Muscle layer of colon (tissue), 2 donors: ENCODE measurements around the gene MRPL23.
A peak's percentile ranks its signal among the peaks of the same experiment; 100 is the strongest.

ENCODE experiments used
- H3K27ac ChIP-seq: one replicate; pipeline ENCODE4 v1.7.0; 2013; ENCODE audit warnings: low read depth, mild to moderate bottlenecking, low read length, moderate library complexity
- H3K27me3 ChIP-seq, 2 donors: one replicate each; pipeline ENCODE4 v1.7.0; 2013; ENCODE audit warnings: low read length in 2 of 2, mild to moderate bottlenecking in 2 of 2; ENCODE audit not compliant: insufficient read depth in 2 of 2, control insufficient read depth in 1 of 2
- H3K36me3 ChIP-seq: one replicate; pipeline ENCODE4 v1.7.0; 2013; ENCODE audit warnings: mild to moderate bottlenecking, low read length; ENCODE audit not compliant: insufficient read depth
- H3K4me1 ChIP-seq: one replicate; pipeline ENCODE4 v1.7.0; 2013; ENCODE audit warnings: mild to moderate bottlenecking, low read length; ENCODE audit not compliant: insufficient read depth
- H3K4me3 ChIP-seq, 2 donors: one replicate each; pipeline ENCODE4 v1.7.0; 2013; ENCODE audit warnings: low read length in 2 of 2, low read depth in 1 of 2, mild to moderate bottlenecking in 1 of 2, moderate library complexity in 1 of 2
- H3K9ac ChIP-seq: one replicate; pipeline ENCODE4 v1.7.0; 2013; ENCODE audit warnings: low read length
- H3K9me3 ChIP-seq: one replicate; pipeline ENCODE4 v1.7.0; 2013; ENCODE audit warnings: mild to moderate bottlenecking, low read length
- donor health status: abdominal sarcoma.
- donor health status: Adenocarcinoma of cecum.

MRPL23 gene

GRCh38 chr11:1923201-1923956 lies 23.8 kb upstream of the MRPL23 start:
- Histone ChIP-seq H3K9me3 (no peaks in the 10 kb centered on the region), H3K36me3 (no peaks in the 10 kb centered on the region), H3K4me3 (no peak overlapping the region), H3K9ac (no peak overlapping the region), H3K4me1 (no peaks in the 10 kb centered on the region), H3K27me3 (no peaks in the 10 kb centered on the region), H3K27ac (no peak overlapping the region)

- no peak overlapping the region for H3K27ac ChIP-seq
These were observed 23.0 kb upstream of the MRPL23 start for GRCh38 chr11:1924181-1924580.

GRCh38 chr11:1924646-1925372 lies 22.3 kb upstream of the MRPL23 start:
- H3K9ac ChIP-seq = no peak overlapping the region
- H3K36me3 ChIP-seq = no peaks in the 10 kb centered on the region
- no peak overlapping the region for H3K27ac ChIP-seq
- H3K27me3 ChIP-seq = no peaks in the 10 kb centered on the region
- no peaks in the 10 kb centered on the region for H3K9me3 ChIP-seq
- H3K4me3 ChIP-seq = no peak overlapping the region
- no peaks in the 10 kb centered on the region for H3K4me1 ChIP-seq

More at GRCh38 chr11:1924181-1924580, 23.0 kb upstream of the MRPL23 start:
- Histone ChIP-seq H3K9ac (no peak overlapping the region), H3K4me3 (no peak overlapping the region), H3K27me3 (no peaks in the 10 kb centered on the region), H3K36me3 (no peaks in the 10 kb centered on the region), H3K4me1 (no peaks in the 10 kb centered on the region), H3K9me3 (no peaks in the 10 kb centered on the region)

- H3K4me1 ChIP-seq = no peaks in the 10 kb centered on the region
- no peaks in the 10 kb centered on the region for H3K27me3 ChIP-seq
- H3K9ac ChIP-seq = no peak overlapping the region
- H3K9me3 ChIP-seq = no peaks in the 10 kb centered on the region
- H3K27ac ChIP-seq = no peak overlapping the region
- H3K4me3 ChIP-seq = no peak overlapping the region
- no peaks in the 10 kb centered on the region for H3K36me3 ChIP-seq
These were observed 21.6 kb upstream of the MRPL23 start for GRCh38 chr11:1925373-1926155.

GRCh38 chr11:1926156-1927025 lies 20.7 kb upstream of the MRPL23 start:
- Histone ChIP-seq H3K9ac (no peak overlapping the region), H3K9me3 (no peaks in the 10 kb centered on the region), H3K27ac (peak overlapping the region; percentile 32), H3K4me3 (no peak overlapping the region), H3K27me3 (no peaks in the 10 kb centered on the region), H3K36me3 (no peaks in the 10 kb centered on the region), H3K4me1 (no peaks in the 10 kb centered on the region)

GRCh38 chr11:1927026-1927847 lies 19.9 kb upstream of the MRPL23 start:
- Histone ChIP-seq H3K27me3 (no peaks in the 10 kb centered on the region), H3K4me3 (no peak overlapping the region), H3K27ac (peak overlapping the region; percentile 32), H3K9me3 (no peaks in the 10 kb centered on the region), H3K36me3 (no peaks in the 10 kb centered on the region), H3K4me1 (no peaks in the 10 kb centered on the region), H3K9ac (no peak overlapping the region)

- Histone ChIP-seq H3K9ac (no peak overlapping the region), H3K36me3 (no peaks in the 10 kb centered on the region), H3K9me3 (no peaks in the 10 kb centered on the region), H3K4me3 (no peak overlapping the region), H3K27me3 (no peaks in the 10 kb centered on the region), H3K4me1 (no peaks in the 10 kb centered on the region), H3K27ac (no peak overlapping the region)
These were observed 19.2 kb upstream of the MRPL23 start for GRCh38 chr11:1927848-1928469.

- H3K36me3 ChIP-seq = no peaks in the 10 kb centered on the region
- no peaks in the 10 kb centered on the region for H3K9me3 ChIP-seq
- H3K9ac ChIP-seq = no peak overlapping the region
- H3K27me3 ChIP-seq = no peaks in the 10 kb centered on the region
- H3K27ac ChIP-seq = no peak overlapping the region
- H3K4me1 ChIP-seq = no peaks in the 10 kb centered on the region
- no peak overlapping the region for H3K4me3 ChIP-seq
These were observed 18.7 kb upstream of the MRPL23 start for GRCh38 chr11:1928470-1928890.

GRCh38 chr11:1928891-1929541 lies 18.1 kb upstream of the MRPL23 start:
- Histone ChIP-seq H3K4me1 (no peaks in the 10 kb centered on the region), H3K27ac (no peak overlapping the region), H3K4me3 (no peak overlapping the region)

More at GRCh38 chr11:1928891-1929541, 18.1 kb upstream of the MRPL23 start:
- no peaks in the 10 kb centered on the region for H3K9me3 ChIP-seq
- H3K27me3 ChIP-seq = no peaks in the 10 kb centered on the region
- H3K36me3 ChIP-seq = no peaks in the 10 kb centered on the region
- no peak overlapping the region for H3K9ac ChIP-seq
